ENCODE measurements around the gene ME3.

DNA sequence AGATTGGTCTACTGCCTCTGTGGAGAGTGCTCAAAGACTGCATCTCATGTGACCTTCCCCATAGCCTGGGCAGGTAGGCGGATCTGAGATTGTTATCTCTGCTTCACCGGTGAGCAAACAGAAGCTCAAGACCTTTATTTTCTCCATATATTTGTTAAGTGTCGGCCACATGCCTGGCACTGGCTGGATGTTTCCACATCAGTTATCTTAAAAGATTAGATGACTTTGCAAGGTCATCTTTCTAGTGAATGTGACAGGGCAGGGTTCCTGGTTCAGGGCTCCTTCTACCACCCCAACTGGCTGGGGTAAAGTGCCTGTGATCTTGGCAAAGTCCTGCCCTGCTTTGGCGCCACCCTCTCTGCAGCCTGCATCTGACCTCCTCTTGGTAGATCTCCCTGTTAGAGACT is 172.7 kb downstream of the ME3 start:
- TF ChIP-seq CTCF (IDR thresholded peaks at IDR 0.05) (no peak), POLR2AphosphoS5 (IDR thresholded peaks at IDR 0.05; ENCODE audit: low read depth, low read length) (no peak), TCF7L2 (IDR thresholded peaks at IDR 0.05; ENCODE audit: low read depth, low read length) (no peak)
- TF ChIP-seq, protein P1, sequence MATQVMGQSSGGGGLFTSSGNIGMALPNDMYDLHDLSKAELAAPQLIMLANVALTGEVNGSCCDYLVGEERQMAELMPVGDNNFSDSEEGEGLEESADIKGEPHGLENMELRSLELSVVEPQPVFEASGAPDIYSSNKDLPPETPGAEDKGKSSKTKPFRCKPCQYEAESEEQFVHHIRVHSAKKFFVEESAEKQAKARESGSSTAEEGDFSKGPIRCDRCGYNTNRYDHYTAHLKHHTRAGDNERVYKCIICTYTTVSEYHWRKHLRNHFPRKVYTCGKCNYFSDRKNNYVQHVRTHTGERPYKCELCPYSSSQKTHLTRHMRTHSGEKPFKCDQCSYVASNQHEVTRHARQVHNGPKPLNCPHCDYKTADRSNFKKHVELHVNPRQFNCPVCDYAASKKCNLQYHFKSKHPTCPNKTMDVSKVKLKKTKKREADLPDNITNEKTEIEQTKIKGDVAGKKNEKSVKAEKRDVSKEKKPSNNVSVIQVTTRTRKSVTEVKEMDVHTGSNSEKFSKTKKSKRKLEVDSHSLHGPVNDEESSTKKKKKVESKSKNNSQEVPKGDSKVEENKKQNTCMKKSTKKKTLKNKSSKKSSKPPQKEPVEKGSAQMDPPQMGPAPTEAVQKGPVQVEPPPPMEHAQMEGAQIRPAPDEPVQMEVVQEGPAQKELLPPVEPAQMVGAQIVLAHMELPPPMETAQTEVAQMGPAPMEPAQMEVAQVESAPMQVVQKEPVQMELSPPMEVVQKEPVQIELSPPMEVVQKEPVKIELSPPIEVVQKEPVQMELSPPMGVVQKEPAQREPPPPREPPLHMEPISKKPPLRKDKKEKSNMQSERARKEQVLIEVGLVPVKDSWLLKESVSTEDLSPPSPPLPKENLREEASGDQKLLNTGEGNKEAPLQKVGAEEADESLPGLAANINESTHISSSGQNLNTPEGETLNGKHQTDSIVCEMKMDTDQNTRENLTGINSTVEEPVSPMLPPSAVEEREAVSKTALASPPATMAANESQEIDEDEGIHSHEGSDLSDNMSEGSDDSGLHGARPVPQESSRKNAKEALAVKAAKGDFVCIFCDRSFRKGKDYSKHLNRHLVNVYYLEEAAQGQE (IDR thresholded peaks at IDR 0.05; ENCODE audit: insufficient read depth in 1 of 2, low read depth in 2 of 2, low read length in 1 of 2): no peak
